Measurements from ENCODE around the gene KRTAP10-8. TPM values are rescaled to one million over a fixed set of nuclear protein-coding genes. Genes with fewer than 3 reads are reported as not detected.
"Not testable (repeated sequence)": the region's sequence is repeated elsewhere in the genome, so short reads cannot be mapped to it uniquely, and the experiment has no call there.

The KRTAP10-8 gene
- total RNA-seq, 1 experiment from 2014 or later = not detected

DNA sequence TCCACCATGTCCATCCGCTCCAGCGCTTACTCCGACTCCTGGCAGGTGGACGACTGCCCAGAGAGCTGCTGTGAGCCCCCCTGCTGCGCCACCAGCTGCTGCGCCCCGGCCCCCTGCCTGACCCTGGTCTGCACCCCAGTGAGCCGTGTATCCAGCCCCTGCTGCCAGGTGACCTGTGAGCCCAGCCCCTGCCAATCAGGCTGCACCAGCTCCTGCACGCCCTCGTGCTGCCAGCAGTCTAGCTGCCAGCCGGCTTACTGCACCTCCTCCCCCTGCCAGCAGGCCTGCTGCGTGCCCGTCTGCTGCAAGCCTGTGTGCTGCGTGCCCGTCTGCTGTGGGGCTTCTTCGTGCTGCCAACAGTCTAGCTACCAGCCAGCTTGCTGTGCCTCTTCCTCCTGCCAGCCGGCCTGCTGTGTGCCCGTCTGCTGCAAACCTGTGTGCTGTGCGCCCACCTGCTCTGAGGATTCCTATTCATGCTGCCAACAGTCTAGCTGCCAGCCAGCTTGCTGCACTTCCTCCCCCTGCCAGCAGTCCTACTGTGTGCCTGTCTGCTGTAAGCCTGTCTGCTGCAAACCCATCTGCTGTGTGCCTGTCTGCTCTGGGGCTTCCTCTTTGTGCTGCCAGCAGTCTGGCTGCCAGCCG lies 15.4 kb downstream of the KRTAP10-8 start:
- in situ Hi-C loops (cut with HindIII; ENCODE audit: low pct_unique_long_range_greater_than_20kb, low sequenced_read_pairs); DNase-seq (ENCODE audit: low read depth, low spot score): not testable (repeated sequence)

DNA sequence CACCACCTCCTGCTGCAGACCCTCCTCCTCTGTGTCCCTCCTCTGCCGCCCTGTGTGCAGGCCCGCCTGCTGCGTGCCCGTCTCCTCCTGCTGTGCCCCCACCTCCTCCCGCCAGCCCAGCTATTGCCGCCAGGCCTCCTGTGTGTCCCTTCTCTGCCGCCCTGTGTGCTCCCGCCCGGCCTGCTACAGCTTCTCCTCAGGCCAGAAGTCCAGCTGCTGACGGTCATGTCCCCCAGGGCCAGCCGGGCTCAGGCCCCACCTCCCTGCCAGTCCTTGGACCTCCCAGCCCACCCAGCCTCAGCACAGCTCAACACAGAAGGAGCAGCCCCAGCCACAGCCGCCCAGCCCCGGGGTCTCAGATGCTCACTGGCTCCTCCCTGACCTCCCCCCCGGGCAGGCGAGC lies 16.0 kb downstream of the KRTAP10-8 start:
- DNase-seq (ENCODE audit: low read depth, low spot score); in situ Hi-C loops (cut with HindIII; ENCODE audit: low pct_unique_long_range_greater_than_20kb, low sequenced_read_pairs): not testable (repeated sequence)

DNA sequence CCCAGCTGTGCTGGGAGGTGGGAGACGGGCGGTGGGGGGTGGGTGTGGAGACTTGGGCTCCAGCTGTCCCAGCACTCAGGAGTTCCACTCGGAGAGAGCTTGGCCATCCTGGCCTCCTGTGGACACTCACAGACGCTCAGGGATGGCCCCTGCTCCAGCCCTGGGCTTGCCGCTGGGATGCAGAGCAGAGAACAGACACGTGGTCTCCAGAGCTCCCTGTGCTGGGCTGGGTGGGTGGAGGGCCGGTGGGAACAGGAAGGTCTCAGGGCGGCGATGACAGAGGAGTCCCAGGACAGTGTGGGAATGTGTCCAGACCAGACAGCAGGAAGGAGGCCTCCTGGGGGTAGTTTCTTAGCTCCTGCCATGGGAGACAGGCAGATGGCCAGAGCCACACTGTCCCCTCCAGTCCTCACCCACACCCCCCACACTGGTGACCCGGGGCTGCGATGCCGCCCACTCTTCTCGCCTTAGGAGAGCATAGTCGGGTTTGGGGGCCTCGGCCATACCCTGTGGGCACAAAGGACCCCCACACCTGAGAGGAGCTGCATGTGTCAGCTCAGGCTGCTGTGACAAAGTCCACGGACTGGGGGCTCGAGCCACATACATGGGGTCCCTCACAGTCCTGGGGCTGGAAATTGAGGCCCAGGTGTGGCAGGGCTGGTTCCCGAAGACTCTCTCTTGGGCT lies 17.0 kb downstream of the KRTAP10-8 start:
- in situ Hi-C loops (cut with HindIII; ENCODE audit: low pct_unique_long_range_greater_than_20kb, low sequenced_read_pairs) = no loop called here
- no peak for DNase-seq (ENCODE audit: low read depth, low spot score)

GRCh38 chr21:44630440-44630839 lies 18.6 kb downstream of the KRTAP10-8 start:
- no peak for DNase-seq (ENCODE audit: low read depth, low spot score)
- in situ Hi-C loops (cut with HindIII; ENCODE audit: low pct_unique_long_range_greater_than_20kb, low sequenced_read_pairs) = no loop called here

DNA sequence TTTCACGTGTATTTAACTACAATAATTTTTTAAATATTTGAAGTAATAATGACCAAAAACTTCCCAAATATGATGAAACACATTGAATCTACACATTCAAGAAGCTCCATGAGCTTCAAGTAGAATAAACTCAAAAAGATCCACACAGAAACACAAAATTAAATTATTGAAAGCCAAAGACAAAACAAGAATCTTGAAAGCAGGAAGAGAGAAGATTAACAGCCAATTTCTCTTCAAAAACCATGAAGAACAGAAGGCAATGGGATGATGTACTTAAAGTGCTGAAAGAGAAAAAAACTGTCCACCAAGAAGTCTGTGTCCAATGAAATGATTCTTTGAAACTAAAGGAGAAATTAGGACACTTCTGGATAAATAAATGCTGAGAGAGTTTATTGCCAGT lies 20.2 kb downstream of the KRTAP10-8 start:
- in situ Hi-C loops (cut with HindIII; ENCODE audit: low pct_unique_long_range_greater_than_20kb, low sequenced_read_pairs) = no loop called here
- DNase-seq (ENCODE audit: low read depth, low spot score) = no peak

- in situ Hi-C loops (cut with HindIII; ENCODE audit: low pct_unique_long_range_greater_than_20kb, low sequenced_read_pairs) = no loop called here
- DNase-seq (ENCODE audit: low read depth, low spot score) = no peak
Measured at GRCh38 chr21:44636209-44637017, 24.5 kb downstream of the KRTAP10-8 start.

- no peak for DNase-seq (ENCODE audit: low read depth, low spot score)
- in situ Hi-C loops (cut with HindIII; ENCODE audit: low pct_unique_long_range_greater_than_20kb, low sequenced_read_pairs) = no loop called here
Measured at GRCh38 chr21:44637018-44637850, 25.4 kb downstream of the KRTAP10-8 start, which contains the start of gene KRTAP10-10. Gene KRTAP10-10, plus strand, starts transcription at chr21:44637356. Its CDS starts 62 bp downstream, at chr21:44637418.

DNA sequence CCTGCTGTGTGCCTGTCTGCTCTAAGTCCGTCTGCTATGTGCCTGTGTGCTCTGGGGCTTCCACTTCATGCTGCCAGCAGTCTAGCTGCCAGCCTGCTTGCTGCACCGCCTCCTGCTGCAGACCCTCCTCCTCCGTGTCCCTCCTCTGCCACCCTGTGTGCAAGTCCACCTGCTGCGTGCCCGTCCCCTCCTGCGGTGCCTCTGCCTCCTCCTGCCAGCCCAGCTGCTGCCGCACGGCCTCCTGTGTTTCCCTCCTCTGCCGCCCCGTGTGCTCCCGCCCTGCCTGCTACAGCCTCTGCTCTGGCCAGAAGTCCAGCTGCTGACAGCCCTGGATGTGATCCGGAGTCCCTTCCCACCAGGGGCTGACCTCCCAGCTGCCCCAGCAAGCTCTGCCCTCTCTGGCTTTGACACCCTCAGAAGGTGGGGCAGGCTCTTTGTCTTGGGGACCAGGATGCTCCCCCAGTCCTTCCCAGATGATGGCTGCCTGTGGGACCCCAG lies 26.0 kb downstream of the KRTAP10-8 start:
- in situ Hi-C loops (cut with HindIII; ENCODE audit: low pct_unique_long_range_greater_than_20kb, low sequenced_read_pairs); DNase-seq (ENCODE audit: low read depth, low spot score): not testable (repeated sequence)

GRCh38 chr21:44638506-44639330 lies 26.8 kb downstream of the KRTAP10-8 start:
- in situ Hi-C loops (cut with HindIII; ENCODE audit: low pct_unique_long_range_greater_than_20kb, low sequenced_read_pairs); DNase-seq (ENCODE audit: low read depth, low spot score): not testable (repeated sequence)

GRCh38 chr21:44639331-44639655 lies 27.4 kb downstream of the KRTAP10-8 start:
- in situ Hi-C loops (cut with HindIII; ENCODE audit: low pct_unique_long_range_greater_than_20kb, low sequenced_read_pairs) = no loop called here
- no peak for DNase-seq (ENCODE audit: low read depth, low spot score)

DNA sequence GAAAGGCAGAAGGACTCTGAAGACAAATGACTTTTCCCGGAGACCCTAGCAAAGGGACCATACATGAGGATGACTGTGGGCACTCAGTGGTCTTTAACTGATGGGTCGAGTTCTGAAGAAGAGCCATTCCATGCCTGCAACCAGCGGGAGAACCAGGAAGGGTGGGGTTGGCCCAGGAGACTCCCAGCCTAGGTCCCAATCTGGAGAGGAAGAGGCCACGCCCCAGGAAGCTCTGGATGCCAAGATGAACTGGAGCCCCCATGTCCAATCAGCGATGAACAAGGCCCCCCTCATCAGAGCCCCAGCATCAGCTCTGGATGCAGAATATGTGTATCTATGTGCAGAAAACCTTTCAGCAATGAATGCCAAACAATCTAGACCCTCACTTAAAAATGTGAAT lies 28.9 kb downstream of the KRTAP10-8 start:
- DNase-seq (ENCODE audit: low read depth, low spot score) = no peak
- in situ Hi-C loops (cut with HindIII; ENCODE audit: low pct_unique_long_range_greater_than_20kb, low sequenced_read_pairs) = no loop called here

- DNase-seq (ENCODE audit: low read depth, low spot score) = no peak
- in situ Hi-C loops (cut with HindIII; ENCODE audit: low pct_unique_long_range_greater_than_20kb, low sequenced_read_pairs) = no loop called here
Measured at GRCh38 chr21:44643741-44644310, 31.9 kb downstream of the KRTAP10-8 start.

DNA sequence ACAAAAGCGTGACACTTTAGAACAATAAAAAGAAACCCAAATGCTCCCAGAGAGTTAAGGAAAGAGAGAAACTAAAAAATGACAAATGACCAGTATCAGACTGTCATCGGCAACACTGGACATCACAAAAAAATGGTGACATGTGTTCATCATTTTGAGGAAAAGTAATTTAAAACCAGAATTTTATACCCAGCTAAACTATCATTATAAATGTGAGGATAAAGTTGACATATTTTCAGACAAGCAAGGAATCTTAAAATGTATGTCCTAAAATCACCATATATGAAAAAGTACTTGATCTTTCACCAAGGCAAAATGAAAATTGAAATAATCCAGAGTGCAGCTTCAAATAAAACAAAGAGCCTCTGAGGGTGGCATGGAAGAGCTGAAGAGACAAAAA lies 33.0 kb downstream of the KRTAP10-8 start:
- no peak for DNase-seq (ENCODE audit: low read depth, low spot score)
- in situ Hi-C loops (cut with HindIII; ENCODE audit: low pct_unique_long_range_greater_than_20kb, low sequenced_read_pairs) = no loop called here

- in situ Hi-C loops (cut with HindIII; ENCODE audit: low pct_unique_long_range_greater_than_20kb, low sequenced_read_pairs); DNase-seq (ENCODE audit: low read depth, low spot score): not testable (repeated sequence)
Measured at GRCh38 chr21:44646366-44647221, 34.7 kb downstream of the KRTAP10-8 start, which contains the start of gene KRTAP10-11. Gene KRTAP10-11, plus strand, starts transcription at chr21:44646414. Its CDS starts 45 bp downstream, at chr21:44646459.

DNA sequence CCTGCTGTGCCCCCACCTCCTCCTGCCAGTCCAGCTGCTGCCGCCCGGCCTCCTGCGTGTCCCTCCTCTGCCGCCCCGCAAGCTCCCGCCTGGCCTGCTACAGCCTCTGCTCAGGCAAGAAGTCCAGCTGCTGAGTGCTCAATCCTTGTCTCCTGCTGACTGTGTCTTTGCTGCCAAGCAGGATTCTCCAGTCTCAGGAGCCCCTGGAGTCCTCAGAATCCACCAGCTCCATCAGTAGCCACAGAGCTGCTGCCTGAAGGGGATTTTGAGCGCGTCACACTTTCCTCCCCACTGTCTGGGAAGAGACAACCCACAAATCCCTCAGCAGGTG lies 35.3 kb downstream of the KRTAP10-8 start:
- in situ Hi-C loops (cut with HindIII; ENCODE audit: low pct_unique_long_range_greater_than_20kb, low sequenced_read_pairs) = no loop called here
- no peak for DNase-seq (ENCODE audit: low read depth, low spot score)

Data from SK-MEL-5 (cell line).